ENCODE data around the gene SPATA16.
"Not testable (repeated sequence)": the region's sequence is repeated elsewhere in the genome, so short reads cannot be mapped to it uniquely, and the experiment has no call there.

The SPATA16 gene, protein sequence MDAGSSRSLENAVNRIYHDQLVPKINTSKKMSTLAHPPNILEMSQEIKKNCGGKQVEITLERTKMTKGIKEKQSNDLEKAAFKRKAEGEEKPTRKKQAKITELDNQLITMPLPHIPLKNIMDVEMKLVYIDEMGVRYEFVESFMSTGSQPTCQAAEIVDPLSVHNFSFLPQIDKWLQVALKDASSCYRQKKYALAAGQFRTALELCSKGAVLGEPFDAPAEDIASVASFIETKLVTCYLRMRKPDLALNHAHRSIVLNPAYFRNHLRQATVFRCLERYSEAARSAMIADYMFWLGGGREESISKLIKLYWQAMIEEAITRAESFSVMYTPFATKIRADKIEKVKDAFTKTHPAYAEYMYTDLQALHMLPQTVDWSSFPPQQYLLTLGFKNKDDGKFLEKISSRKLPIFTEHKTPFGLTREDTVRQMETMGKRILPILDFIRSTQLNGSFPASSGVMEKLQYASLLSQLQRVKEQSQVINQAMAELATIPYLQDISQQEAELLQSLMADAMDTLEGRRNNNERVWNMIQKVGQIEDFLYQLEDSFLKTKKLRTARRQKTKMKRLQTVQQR

DNA sequence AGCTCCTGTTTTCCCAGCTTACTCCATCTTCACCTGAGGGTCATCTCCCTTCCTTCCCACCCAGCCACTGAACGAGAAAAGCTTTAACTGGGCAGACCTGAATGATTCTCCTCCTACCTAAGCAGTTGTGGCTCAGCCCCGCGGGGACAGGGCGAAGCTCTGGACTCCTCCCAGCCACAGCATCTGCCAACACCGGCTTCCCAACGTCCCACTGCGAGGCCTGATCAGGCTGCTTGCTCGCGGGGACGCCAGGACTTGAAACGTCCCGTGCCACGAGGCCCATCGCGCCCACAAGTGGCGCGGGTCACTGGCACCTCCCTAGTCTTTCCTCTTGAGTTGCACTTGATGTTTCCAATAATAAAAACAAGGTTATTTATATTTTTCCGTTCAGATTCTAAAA lies at the start of gene SPATA16:
Gene SPATA16, minus strand, starts transcription at position 250 of the 400 bp plus-strand sequence. CDS start 23,504 bp downstream, outside the sequence.
- no peak for DNase-seq (ENCODE audit: low spot score)
- TF ChIP-seq, protein P1, sequence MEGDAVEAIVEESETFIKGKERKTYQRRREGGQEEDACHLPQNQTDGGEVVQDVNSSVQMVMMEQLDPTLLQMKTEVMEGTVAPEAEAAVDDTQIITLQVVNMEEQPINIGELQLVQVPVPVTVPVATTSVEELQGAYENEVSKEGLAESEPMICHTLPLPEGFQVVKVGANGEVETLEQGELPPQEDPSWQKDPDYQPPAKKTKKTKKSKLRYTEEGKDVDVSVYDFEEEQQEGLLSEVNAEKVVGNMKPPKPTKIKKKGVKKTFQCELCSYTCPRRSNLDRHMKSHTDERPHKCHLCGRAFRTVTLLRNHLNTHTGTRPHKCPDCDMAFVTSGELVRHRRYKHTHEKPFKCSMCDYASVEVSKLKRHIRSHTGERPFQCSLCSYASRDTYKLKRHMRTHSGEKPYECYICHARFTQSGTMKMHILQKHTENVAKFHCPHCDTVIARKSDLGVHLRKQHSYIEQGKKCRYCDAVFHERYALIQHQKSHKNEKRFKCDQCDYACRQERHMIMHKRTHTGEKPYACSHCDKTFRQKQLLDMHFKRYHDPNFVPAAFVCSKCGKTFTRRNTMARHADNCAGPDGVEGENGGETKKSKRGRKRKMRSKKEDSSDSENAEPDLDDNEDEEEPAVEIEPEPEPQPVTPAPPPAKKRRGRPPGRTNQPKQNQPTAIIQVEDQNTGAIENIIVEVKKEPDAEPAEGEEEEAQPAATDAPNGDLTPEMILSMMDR (IDR thresholded peaks at IDR 0.05; ENCODE audit: extremely low read depth, insufficient read depth, missing control alignments) = no peak
- in situ Hi-C loops (cut with MboI; ENCODE audit: low pct_unique_long_range_greater_than_20kb, low sequenced_read_pairs, unreplicated experiment) = no loop called here

DNA sequence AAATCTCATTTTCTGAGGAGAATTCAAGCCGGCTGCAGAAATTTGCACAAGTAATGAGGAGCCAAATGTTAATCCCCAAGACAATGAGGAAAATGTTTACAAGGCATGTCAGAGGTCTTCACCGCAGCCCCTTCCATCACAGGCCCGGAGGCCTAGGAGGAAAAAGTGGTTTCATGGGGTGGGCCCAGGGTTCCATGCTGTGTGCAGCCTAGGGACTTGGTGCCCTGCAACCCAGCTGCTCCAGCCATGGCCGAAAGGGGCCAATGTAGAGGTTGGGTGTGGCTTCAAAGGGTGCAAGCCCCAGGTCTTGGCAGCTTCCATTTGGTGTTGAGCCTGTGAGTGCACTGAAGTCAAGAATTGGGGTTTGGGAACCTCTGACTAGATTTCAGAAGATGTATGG lies 42.0 kb upstream of the SPATA16 start:
- in situ Hi-C loops (cut with MboI; ENCODE audit: low pct_unique_long_range_greater_than_20kb, low sequenced_read_pairs, unreplicated experiment); DNase-seq (ENCODE audit: low spot score): not testable (repeated sequence)

DNA sequence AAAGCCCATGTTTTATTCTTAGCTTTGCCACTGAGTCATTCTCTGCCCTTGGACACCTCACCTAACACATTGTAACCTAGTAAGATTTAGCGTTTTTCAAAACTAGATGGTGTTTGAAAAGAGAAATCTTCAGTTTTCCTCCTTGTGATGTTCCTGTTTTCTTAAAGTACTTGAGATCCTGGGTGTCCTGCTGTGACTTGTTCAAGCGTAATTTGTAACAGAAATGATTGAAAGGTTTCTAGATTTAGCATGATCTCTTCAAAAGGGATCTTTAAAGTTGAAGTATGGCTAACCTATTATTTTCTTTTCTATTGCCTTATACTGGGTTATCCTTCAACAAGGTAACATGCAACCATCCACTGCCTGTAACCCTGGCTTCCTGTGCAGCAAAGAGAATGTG lies 32.6 kb upstream of the SPATA16 start:
- TF ChIP-seq, protein P1 (IDR thresholded peaks at IDR 0.05; ENCODE audit: extremely low read depth, insufficient read depth, missing control alignments) = no peak
- in situ Hi-C loops (cut with MboI; ENCODE audit: low pct_unique_long_range_greater_than_20kb, low sequenced_read_pairs, unreplicated experiment) = no loop called here

DNA sequence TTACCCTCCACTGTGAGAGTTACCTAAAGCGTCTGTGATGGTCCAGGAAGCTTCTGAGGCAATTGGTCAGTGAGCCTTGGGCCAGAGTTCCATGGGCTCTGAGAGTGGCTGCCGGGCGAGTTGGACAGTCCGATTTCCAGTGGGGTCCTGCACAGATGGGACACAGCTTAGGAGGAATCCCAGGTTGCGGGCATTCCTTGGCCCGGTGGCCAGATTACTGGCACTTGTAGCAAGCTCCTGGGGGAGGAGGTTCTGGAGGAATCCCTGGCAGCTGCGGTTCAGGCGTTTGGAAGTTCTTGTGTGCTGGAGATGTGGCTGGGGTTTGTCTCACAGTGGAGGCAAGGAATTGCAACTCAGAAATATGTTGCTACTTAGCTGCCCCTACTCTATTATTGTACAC lies 18.1 kb upstream of the SPATA16 start:
- DNase-seq (ENCODE audit: low spot score); in situ Hi-C loops (cut with MboI; ENCODE audit: low pct_unique_long_range_greater_than_20kb, low sequenced_read_pairs, unreplicated experiment): not testable (repeated sequence)

More for the DNA sequence above, 32.6 kb upstream of the SPATA16 start:
- DNase-seq (ENCODE audit: low spot score) = no peak

DNA sequence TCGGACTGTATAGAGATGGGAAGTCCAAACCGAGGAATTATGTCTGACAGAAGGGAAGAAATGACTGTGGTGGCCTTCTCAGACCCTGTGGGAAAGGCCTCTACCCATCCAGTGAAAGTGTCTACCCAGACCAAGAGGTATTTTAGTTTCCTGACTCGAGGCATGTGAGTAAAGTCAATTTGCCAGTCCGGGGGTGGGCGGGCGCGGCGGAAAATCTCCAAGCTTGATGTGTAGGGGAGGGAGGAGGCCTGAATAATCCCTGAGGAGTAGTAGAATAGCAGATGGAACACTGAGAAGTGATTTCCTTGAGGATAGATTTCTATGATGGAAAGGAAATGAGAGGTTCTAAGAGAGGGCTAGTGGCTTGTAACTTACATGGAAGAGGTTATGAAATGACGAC lies 15.5 kb upstream of the SPATA16 start:
- DNase-seq (ENCODE audit: low spot score); in situ Hi-C loops (cut with MboI; ENCODE audit: low pct_unique_long_range_greater_than_20kb, low sequenced_read_pairs, unreplicated experiment): not testable (repeated sequence)

DNA sequence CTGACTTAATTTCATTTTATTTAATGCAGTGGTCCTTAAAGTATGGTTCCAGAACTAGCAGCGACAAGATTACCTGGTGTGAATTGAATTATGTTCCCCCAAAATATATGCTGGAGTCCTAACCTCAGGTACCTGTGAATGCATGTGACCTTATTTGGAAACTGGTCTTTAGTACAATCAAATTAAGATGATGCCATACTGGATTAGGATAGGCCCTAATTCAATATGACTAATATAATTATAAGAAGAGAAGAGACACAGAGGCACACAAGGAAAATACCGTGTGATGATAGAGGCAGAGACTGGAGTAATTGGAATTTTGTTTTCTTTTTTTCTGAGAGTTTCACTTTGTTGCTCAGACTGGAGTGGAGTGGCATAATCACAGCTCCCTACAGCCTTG lies 12.6 kb upstream of the SPATA16 start:
- in situ Hi-C loops (cut with MboI; ENCODE audit: low pct_unique_long_range_greater_than_20kb, low sequenced_read_pairs, unreplicated experiment) = no loop called here
- TF ChIP-seq, protein P1 (IDR thresholded peaks at IDR 0.05; ENCODE audit: extremely low read depth, insufficient read depth, missing control alignments) = no peak
- DNase-seq (ENCODE audit: low spot score) = no peak

DNA sequence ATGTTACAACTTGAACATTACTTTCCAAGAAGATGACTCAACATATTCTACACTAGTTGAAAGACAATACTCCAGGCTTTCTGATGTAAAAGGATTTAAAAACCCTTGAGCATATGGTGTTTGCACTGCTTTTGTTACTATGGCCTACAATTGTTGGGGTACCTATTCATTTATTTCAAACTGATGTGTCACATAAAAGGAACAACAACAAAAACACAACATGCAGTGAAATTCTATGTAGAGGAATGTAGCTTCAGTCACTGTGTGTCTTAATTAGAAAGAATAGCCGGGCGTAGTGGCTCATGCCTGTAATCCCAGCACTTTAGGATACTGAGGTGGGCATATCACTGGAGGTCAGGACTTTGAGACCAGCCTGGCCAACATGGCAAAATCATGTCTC lies 1.6 kb downstream of the SPATA16 start:
- no peak for DNase-seq (ENCODE audit: low spot score)
- TF ChIP-seq, protein P1 (IDR thresholded peaks at IDR 0.05; ENCODE audit: extremely low read depth, insufficient read depth, missing control alignments) = no peak
- in situ Hi-C loops (cut with MboI; ENCODE audit: low pct_unique_long_range_greater_than_20kb, low sequenced_read_pairs, unreplicated experiment) = no loop called here

DNA sequence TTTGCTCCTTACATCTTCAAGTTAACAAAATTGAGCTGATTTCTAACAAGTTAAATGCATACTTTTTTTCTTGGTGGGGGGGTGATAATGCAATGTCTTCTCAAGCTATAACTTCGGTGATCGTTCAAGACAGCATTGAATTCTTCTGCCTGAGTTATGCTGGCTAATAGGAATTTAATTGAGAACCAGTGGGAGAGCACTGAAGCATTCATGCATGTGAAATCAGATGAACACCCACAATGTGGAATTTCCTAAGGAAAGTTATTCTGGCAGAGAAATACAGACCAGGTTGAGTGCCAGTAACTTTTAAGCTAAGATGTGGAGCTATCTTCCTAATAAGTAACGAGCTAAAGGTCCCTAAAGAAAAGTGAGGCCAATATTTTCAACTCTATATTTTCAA lies 3.0 kb downstream of the SPATA16 start:
- DNase-seq (ENCODE audit: low spot score) = no peak
- TF ChIP-seq, protein P1 (IDR thresholded peaks at IDR 0.05; ENCODE audit: extremely low read depth, insufficient read depth, missing control alignments) = no peak
- in situ Hi-C loops (cut with MboI; ENCODE audit: low pct_unique_long_range_greater_than_20kb, low sequenced_read_pairs, unreplicated experiment) = no loop called here
